Measurements from ENCODE around the gene INTS11.
"Not testable (repeated sequence)": the region's sequence is repeated elsewhere in the genome, so short reads cannot be mapped to it uniquely, and the experiment has no call there.

Gene INTS11

GRCh38 chr1:1324524-1325287, at the start of gene INTS11, which contains the start of gene CPTP:
INTS11 (minus strand) TSS chr1:1324660; CDS start chr1:1324608, 52 bp downstream.
CPTP (plus strand) TSS chr1:1324802; CDS start chr1:1326911, 2,109 bp downstream.
- DNase-seq, result peak; percentile 96

GRCh38 chr1:1373815-1374588, 49.5 kb upstream of the INTS11 start:
- DNase-seq, result no peak

- no peak for DNase-seq
Measured at GRCh38 chr1:1373051-1373814, 48.8 kb upstream of the INTS11 start.

GRCh38 chr1:1371746-1372711, 47.6 kb upstream of the INTS11 start:
- peak; percentile 73 for DNase-seq

GRCh38 chr1:1371364-1371745, 46.9 kb upstream of the INTS11 start:
- no peak for DNase-seq

- DNase-seq, result no peak
Measured at GRCh38 chr1:1370771-1371300, 46.4 kb upstream of the INTS11 start.

- DNase-seq, result not testable (repeated sequence)
Measured at GRCh38 chr1:1370094-1370493, 45.6 kb upstream of the INTS11 start.

GRCh38 chr1:1367315-1367714, 42.9 kb upstream of the INTS11 start:
- DNase-seq, result no peak

- no peak for DNase-seq
Measured at GRCh38 chr1:1366699-1367066, 42.2 kb upstream of the INTS11 start.

GRCh38 chr1:1365875-1366698, 41.6 kb upstream of the INTS11 start:
- DNase-seq, result no peak

GRCh38 chr1:1364266-1364665, 39.8 kb upstream of the INTS11 start:
- DNase-seq, result no peak

- no peak for DNase-seq
Measured at GRCh38 chr1:1361982-1362423, 37.5 kb upstream of the INTS11 start.

- DNase-seq, result no peak
Measured at GRCh38 chr1:1361233-1361981, 36.9 kb upstream of the INTS11 start.

GRCh38 chr1:1360506-1361169, 36.2 kb upstream of the INTS11 start:
- no peak for DNase-seq

- no peak for DNase-seq
Measured at GRCh38 chr1:1359664-1360468, 35.4 kb upstream of the INTS11 start.

GRCh38 chr1:1359308-1359663, 34.8 kb upstream of the INTS11 start:
- DNase-seq, result no peak

- DNase-seq, result no peak
Measured at GRCh38 chr1:1358433-1359271, 34.2 kb upstream of the INTS11 start, which contains the start of gene MXRA8. MXRA8 (minus strand) TSS chr1:1358555; CDS start chr1:1358504, 51 bp downstream.

Measured in stimulated activated CD4-positive, alpha-beta T cell treated with anti-CD3 and anti-CD28 coated beads, Interleukin-1b, Interleukin-23, amount 100 ng/mL, for 48 hours (primary cell).